BLaER1 treated with 17β-estradiol and CSF1 and Interleukin-3, amounts not matched to agents 10 nM and 100 nM (cell line): ENCODE data around the gene ANKFN1.

Experiments
- H3K27ac ChIP-seq, 11 experiments: shearing (Covaris generic); formaldehyde crosslinking; 2 replicates each; pipeline ENCODE4 v1.8.1; 2022
- H3K27me3 ChIP-seq, 11 experiments: shearing (Covaris generic); formaldehyde crosslinking; 2 replicates each; pipeline ENCODE4 v1.8.1; 2022
- H3K36me3 ChIP-seq, 11 experiments: shearing (Covaris generic); formaldehyde crosslinking; 2 replicates each; pipeline ENCODE4 v1.8.1; 2022
- H3K4me1 ChIP-seq, 10 experiments: shearing (Covaris generic); formaldehyde crosslinking; 2 replicates each; pipeline ENCODE4 v1.8.1; 2022
- H3K4me2 ChIP-seq, 11 experiments: shearing (Covaris generic); formaldehyde crosslinking; 2 replicates each; pipeline ENCODE4 v1.8.1; 2022
- H3K4me3 ChIP-seq, 10 experiments: shearing (Covaris generic); formaldehyde crosslinking; 2 replicates each; pipeline ENCODE4 v1.8.1; 2022
- H3K9ac ChIP-seq, 11 experiments: shearing (Covaris generic); formaldehyde crosslinking; 2 replicates each; pipeline ENCODE4 v1.8.1; 2022
- H3K9me3 ChIP-seq, 11 experiments: shearing (Covaris generic); formaldehyde crosslinking; replicated peaks in 1 of 11; 2 replicates each; pipeline ENCODE4 v1.8.1; 2022
- H4K20me1 ChIP-seq, 11 experiments: shearing (Covaris generic); formaldehyde crosslinking; 2 replicates each; pipeline ENCODE4 v1.8.1; 2022
- Cebpa-rat ChIP-seq, 11 experiments: shearing (Covaris generic); IDR thresholded peaks; 2 replicates each; pipeline ENCODE4 v1.8.1; 2022

Gene ANKFN1

DNA sequence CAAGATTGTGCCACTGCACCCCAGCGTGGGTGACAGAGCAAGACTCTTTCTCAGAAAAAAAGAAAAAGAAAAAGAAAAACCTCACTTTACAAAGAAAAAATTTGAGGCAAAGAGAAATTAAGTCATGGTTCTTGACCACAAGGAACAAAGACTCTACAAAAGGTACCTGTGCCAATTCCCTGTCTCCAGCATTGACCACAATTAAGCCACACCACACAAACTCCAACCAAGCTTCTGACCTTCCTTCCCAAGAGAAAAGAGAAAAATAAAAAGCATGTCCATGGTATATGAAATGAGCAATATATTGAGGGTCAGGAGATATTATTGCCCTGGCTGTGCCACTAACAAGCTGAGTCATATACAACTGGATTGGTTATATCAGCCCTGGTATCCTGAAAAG lies 293.9 kb downstream of the ANKFN1 start:
- no peak overlapping the region for H3K9ac ChIP-seq
- no peak for TF ChIP-seq Cebpa-rat (IDR thresholded peaks at IDR 0.05)
- H3K4me1 ChIP-seq, result no peaks in the 10 kb centered on the region

DNA sequence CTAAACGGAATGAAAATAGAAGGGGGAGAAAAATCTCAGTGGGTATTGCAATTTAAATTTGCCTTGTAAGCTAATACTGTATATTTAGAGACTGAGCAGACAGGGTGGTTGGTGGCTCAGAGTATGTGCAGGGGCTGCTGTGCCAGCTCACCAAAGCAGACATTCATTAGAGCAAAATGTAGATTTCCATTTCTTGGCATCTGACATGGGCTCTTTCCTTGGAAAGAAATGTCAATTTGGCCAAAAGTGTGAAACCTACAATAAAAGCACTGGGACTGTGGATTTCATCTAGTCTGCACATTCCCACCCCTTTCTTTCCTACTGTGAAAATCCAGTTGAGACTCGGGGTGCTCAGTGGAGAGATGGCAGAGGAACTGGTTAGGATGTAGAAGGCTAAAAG lies 295.1 kb downstream of the ANKFN1 start:
- Histone ChIP-seq H3K27me3 (no peaks in the 10 kb centered on the region), H3K9me3 (no peaks in the 10 kb centered on the region), H3K9ac (no peak overlapping the region), H3K4me1 (no peaks in the 10 kb centered on the region), H4K20me1 (no peaks in the 10 kb centered on the region), H3K4me3 (no peak overlapping the region), H3K27ac (no peak overlapping the region), H3K4me2 (no peak overlapping the region), H3K36me3 (no peaks in the 10 kb centered on the region)
- TF ChIP-seq Cebpa-rat (IDR thresholded peaks at IDR 0.05), result no peak

More for the DNA sequence above, 293.9 kb downstream of the ANKFN1 start:
- Histone ChIP-seq H3K9me3 (no peaks in the 10 kb centered on the region), H3K27ac (no peak overlapping the region), H3K27me3 (no peaks in the 10 kb centered on the region), H3K4me2 (no peak overlapping the region), H3K4me3 (no peak overlapping the region), H3K36me3 (no peaks in the 10 kb centered on the region), H4K20me1 (no peaks in the 10 kb centered on the region)

DNA sequence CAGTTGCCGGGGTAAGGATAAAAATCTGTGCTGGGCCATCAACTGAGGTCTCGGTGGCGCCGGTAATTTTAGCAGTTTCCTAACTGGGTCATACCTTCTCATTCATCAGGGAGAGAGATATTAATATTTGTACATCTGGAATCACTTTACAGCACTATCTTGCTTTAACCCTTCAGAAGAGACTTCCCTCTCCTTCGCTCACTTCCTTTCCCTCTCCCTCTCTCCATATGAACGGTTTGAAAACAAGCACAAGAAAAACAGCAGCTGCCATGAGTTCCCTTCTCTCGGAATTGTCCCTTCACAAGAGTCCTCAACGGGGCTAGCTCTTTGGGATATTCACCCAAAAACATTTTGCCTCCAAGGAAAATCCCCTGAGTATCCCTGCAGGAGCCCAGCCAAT lies 295.9 kb downstream of the ANKFN1 start:
- Histone ChIP-seq H3K9ac (no peak overlapping the region), H4K20me1 (no peaks in the 10 kb centered on the region), H3K27me3 (no peaks in the 10 kb centered on the region), H3K36me3 (no peaks in the 10 kb centered on the region), H3K4me3 (no peak overlapping the region), H3K27ac (no peak overlapping the region), H3K4me2 (no peak overlapping the region), H3K9me3 (no peaks in the 10 kb centered on the region), H3K4me1 (no peaks in the 10 kb centered on the region)
- no peak for TF ChIP-seq Cebpa-rat (IDR thresholded peaks at IDR 0.05)

DNA sequence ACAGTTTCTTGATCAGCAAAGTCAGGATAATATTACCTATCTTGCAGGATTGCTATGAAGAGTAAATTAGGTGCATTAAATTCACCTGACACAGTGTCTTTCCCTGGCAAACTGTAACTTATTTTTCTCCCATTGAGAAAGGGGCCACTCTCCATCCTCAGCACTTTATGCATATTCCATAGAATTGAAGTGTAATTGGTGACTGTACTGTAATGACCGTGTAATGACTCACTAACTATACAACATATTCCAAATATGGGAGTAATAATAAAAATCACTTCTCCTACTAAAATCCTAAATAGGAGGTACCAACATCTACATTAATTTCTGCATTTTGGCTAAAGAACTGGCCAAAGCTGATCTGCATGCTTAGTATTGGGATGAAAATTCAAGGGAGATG lies 298.4 kb downstream of the ANKFN1 start:
- H3K4me3 ChIP-seq, result no peak overlapping the region
- H3K4me2 ChIP-seq, result no peak overlapping the region
- H3K27ac ChIP-seq, result no peak overlapping the region
- H4K20me1 ChIP-seq, result no peaks in the 10 kb centered on the region
- no peaks in the 10 kb centered on the region for H3K9me3 ChIP-seq
- no peaks in the 10 kb centered on the region for H3K27me3 ChIP-seq
- TF ChIP-seq Cebpa-rat (IDR thresholded peaks at IDR 0.05), result no peak
- H3K36me3 ChIP-seq, result no peaks in the 10 kb centered on the region
- H3K4me1 ChIP-seq, result no peaks in the 10 kb centered on the region
- H3K9ac ChIP-seq, result no peak overlapping the region

- no peak for TF ChIP-seq Cebpa-rat (IDR thresholded peaks at IDR 0.05)
- no peak overlapping the region for H3K27ac ChIP-seq
- H3K4me2 ChIP-seq, result no peak overlapping the region
- H3K9me3 ChIP-seq, result no peaks in the 10 kb centered on the region
- no peak overlapping the region for H3K4me3 ChIP-seq
- H4K20me1 ChIP-seq, result no peaks in the 10 kb centered on the region
- no peak overlapping the region for H3K9ac ChIP-seq
- no peaks in the 10 kb centered on the region for H3K27me3 ChIP-seq
- H3K36me3 ChIP-seq, result no peaks in the 10 kb centered on the region
- no peaks in the 10 kb centered on the region for H3K4me1 ChIP-seq
Measured at GRCh38 chr17:56452461-56452860, 299.2 kb downstream of the ANKFN1 start.

DNA sequence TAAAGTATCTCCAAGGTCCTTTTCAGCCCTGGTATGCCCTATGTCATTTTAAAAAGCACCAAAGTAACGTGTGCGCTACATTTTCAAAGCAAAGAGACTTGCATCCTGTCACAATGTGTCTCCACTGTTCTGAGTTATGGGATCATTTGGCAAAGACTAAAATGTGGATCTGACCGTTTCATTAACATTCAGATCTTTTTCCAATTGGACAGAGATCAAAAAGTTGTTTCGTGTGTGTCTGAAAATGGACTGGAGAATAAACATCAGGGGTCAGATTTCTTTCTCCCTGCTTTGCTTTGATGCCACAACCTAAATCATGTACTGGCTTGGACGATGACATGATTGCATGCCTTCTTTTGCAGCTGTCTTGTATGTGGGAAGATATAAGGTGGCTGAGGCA lies 304.2 kb downstream of the ANKFN1 start:
- Histone ChIP-seq H4K20me1 (no peaks in the 10 kb centered on the region), H3K4me1 (no peaks in the 10 kb centered on the region), H3K27ac (no peak overlapping the region), H3K4me2 (no peak overlapping the region), H3K27me3 (no peaks in the 10 kb centered on the region), H3K4me3 (no peak overlapping the region), H3K36me3 (no peaks in the 10 kb centered on the region), H3K9me3 (no peaks in the 10 kb centered on the region), H3K9ac (no peak overlapping the region)
- TF ChIP-seq Cebpa-rat (IDR thresholded peaks at IDR 0.05), result no peak

DNA sequence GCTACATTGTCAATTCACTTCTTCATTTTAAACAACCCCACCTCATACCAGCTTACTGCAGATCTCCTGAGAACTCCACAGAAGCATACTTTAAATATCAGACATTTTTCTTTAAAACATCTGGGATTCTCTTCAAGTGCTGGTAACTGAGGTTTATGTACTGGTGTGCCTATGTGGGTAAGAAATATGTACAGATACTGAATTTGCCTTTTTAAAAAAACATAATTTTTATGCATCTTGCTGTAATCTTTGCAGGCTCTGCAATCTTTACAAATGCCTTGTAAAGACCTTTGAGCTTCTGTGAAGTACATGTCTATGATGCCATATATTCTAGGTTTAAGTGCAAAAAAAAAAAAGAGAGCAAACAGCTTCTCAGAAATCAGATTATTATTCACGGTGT lies 312.6 kb downstream of the ANKFN1 start:
- Histone ChIP-seq H3K9me3 (peaks cover 0 to 7% (median 0%) of the 10 kb centered on the region in 11 experiments; a peak in 5 of 22 replicates), H3K27ac (no peak overlapping the region), H3K4me1 (no peaks in the 10 kb centered on the region), H3K4me2 (no peak overlapping the region), H3K27me3 (no peaks in the 10 kb centered on the region), H3K36me3 (no peaks in the 10 kb centered on the region), H3K9ac (no peak overlapping the region), H3K4me3 (no peak overlapping the region), H4K20me1 (no peaks in the 10 kb centered on the region)
- TF ChIP-seq Cebpa-rat (IDR thresholded peaks at IDR 0.05), result no peak

- TF ChIP-seq Cebpa-rat (IDR thresholded peaks at IDR 0.05), result no peak
Measured at GRCh38 chr17:56468840-56469239, 315.6 kb downstream of the ANKFN1 start.

DNA sequence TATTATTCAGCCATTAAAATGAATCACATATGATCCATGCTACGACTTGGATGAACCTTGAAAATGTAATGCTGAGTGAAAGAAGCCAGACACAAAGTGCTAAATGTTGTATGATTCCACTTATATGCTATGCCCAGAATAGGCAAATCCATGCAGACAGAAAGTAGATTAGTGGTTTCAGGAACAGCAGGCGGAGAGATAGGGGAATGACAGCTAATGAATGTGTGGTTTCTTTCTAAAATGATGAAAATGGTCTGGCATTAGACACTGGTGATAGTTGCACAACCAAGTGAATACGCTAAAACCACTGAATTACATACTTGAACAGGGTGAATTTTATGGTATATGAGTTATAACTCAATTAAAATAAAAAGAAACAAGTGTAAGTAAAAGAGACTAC lies 318.4 kb downstream of the ANKFN1 start:
- Histone ChIP-seq H3K4me2 (no peak overlapping the region), H3K27ac (no peak overlapping the region), H3K9ac (no peak overlapping the region), H3K4me1 (no peaks in the 10 kb centered on the region; a peak in 1 of 20 replicates), H4K20me1 (no peaks in the 10 kb centered on the region), H3K9me3 (peaks cover 15 to 29% (median 20%) of the 10 kb centered on the region in 11 experiments), H3K4me3 (no peak overlapping the region), H3K36me3 (no peaks in the 10 kb centered on the region), H3K27me3 (no peaks in the 10 kb centered on the region)
- no peak for TF ChIP-seq Cebpa-rat (IDR thresholded peaks at IDR 0.05)

More at GRCh38 chr17:56468840-56469239, 315.6 kb downstream of the ANKFN1 start:
- Histone ChIP-seq H3K27ac (no peak overlapping the region), H4K20me1 (no peaks in the 10 kb centered on the region), H3K9ac (no peak overlapping the region), H3K27me3 (no peaks in the 10 kb centered on the region), H3K36me3 (no peaks in the 10 kb centered on the region), H3K4me2 (no peak overlapping the region), H3K9me3 (peaks cover 8 to 20% (median 13%) of the 10 kb centered on the region in 11 experiments; a peak in 20 of 22 replicates), H3K4me3 (no peak overlapping the region), H3K4me1 (no peaks in the 10 kb centered on the region)

DNA sequence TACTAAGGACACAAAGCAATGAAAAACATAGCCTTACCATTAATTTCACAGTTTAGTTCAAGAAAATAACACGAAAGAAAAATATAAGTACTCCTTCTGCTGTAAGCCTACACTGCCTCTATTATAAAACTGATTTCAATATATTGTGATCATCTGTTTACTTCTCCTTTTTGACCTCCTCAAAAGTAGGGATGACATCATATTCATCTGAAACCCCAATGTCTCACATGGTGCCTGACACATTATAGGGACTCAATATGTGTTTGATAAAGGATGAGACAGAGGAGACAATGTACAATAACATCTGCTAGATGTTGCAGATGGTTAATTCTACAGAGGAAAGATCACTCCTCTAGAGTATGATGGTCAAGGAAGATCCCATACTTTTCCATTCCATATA lies 321.8 kb downstream of the ANKFN1 start:
- no peaks in the 10 kb centered on the region for H4K20me1 ChIP-seq
- no peak for TF ChIP-seq Cebpa-rat (IDR thresholded peaks at IDR 0.05)
- H3K36me3 ChIP-seq, result no peaks in the 10 kb centered on the region
- no peaks in the 10 kb centered on the region; a peak in 1 of 20 replicates for H3K4me1 ChIP-seq
- H3K27ac ChIP-seq, result no peak overlapping the region
- no peak overlapping the region for H3K4me3 ChIP-seq
- H3K4me2 ChIP-seq, result no peak overlapping the region
- no peaks in the 10 kb centered on the region for H3K27me3 ChIP-seq
- no peak overlapping the region for H3K9ac ChIP-seq
- H3K9me3 ChIP-seq, result peaks cover 15 to 37% (median 20%) of the 10 kb centered on the region in 11 experiments
